Cardiac fibroblast (primary cell): ENCODE measurements around the gene CFAP61.
A peak's percentile ranks its signal among the peaks of the same experiment; 100 is the strongest.

Experiments
- DNase-seq, 2 donors: peaks; one replicate each; pipeline versions ENCODE4 v3.0.0 to v3.0.0-alpha.2; 2010; ENCODE audit warnings: low read depth in 2 of 2
- H3K4me3 ChIP-seq, 2 donors: replicated peaks in 1 of 2; 1 replicate in 1 of 2; 2 replicates in 1 of 2; pipeline ENCODE4 v1.5.1; 2011; ENCODE audit warnings: low read depth in 2 of 2, low read length in 2 of 2, mild to moderate bottlenecking in 2 of 2, moderate library complexity in 1 of 2
- TF ChIP-seq, protein P1 (sequence below): IDR thresholded peaks from one replicate; pipeline ENCODE4 v1.5.1; 2011; ENCODE audit warnings: low read depth, mild to moderate bottlenecking, low read length, inconsistent platforms

Gene CFAP61

DNA sequence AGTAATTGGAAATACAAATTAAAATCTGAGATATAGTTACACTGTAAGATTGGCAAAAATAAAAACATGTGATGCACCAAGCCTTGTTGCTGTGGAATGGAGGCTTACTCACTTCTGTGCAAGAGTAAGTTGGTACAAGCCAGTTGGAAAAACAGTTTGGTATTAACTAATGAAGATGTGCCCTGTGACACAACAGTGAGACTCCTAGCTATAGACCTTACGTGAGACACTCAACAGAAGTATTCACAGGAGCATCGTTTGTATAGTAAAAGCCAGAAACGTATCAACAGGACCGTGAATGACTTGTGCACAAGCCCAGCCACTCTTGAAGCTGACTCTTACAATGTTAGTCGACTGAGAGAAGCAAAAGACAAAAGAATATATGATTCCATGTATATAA lies 20.5 kb upstream of the CFAP61 start:
- DNase-seq: no peak
- no peak overlapping the region for H3K4me3 ChIP-seq
- TF ChIP-seq, protein P1, sequence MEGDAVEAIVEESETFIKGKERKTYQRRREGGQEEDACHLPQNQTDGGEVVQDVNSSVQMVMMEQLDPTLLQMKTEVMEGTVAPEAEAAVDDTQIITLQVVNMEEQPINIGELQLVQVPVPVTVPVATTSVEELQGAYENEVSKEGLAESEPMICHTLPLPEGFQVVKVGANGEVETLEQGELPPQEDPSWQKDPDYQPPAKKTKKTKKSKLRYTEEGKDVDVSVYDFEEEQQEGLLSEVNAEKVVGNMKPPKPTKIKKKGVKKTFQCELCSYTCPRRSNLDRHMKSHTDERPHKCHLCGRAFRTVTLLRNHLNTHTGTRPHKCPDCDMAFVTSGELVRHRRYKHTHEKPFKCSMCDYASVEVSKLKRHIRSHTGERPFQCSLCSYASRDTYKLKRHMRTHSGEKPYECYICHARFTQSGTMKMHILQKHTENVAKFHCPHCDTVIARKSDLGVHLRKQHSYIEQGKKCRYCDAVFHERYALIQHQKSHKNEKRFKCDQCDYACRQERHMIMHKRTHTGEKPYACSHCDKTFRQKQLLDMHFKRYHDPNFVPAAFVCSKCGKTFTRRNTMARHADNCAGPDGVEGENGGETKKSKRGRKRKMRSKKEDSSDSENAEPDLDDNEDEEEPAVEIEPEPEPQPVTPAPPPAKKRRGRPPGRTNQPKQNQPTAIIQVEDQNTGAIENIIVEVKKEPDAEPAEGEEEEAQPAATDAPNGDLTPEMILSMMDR: no peak

GRCh38 chr20:20034486-20034885 lies 17.8 kb upstream of the CFAP61 start:
- no peak overlapping the region for H3K4me3 ChIP-seq
- TF ChIP-seq, protein P1: no peak
- DNase-seq: peak in 1 of 2 donors; percentile 29

DNA sequence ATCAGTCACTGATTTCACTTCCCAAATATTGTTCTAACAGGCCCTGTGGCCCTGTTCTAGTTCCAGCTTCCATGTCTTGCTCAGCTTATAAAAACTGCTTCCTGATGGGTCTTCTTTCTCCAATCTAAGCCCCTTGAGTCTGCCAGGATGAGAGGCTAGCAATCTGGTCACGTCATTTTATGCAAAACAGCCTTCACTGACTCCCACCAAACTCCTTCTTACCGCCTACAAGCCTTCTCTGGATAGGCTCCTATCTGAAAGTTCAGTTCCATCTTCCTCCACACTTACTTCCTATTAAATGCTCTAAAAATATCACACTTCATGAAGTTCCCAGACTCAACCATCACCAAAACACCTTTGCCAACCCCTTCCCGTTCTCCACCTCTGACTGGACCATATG lies 15.6 kb upstream of the CFAP61 start:
- no peak for DNase-seq
- no peak overlapping the region for H3K4me3 ChIP-seq
- TF ChIP-seq, protein P1: no peak

DNA sequence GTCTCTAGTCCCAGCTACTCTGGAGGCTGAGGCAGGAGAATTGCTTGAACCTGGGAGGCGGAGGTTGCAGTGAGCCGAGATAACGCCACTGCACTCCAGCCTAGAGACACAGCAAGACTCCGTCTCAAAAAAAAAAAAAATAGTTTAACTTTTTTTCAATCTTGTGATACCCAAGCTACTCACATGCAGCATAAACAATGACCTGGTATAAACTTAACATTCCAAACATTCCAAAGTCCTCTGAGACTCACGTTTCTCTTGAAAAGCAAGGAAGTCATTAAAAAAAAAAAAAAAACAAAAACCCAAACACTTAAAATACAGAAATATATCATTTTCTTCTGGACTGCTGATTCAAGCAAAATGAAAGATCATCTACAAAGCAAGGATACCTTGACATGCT lies 14.4 kb upstream of the CFAP61 start:
- DNase-seq: peak; percentile 55 to 65
- TF ChIP-seq, protein P1: no peak

DNA sequence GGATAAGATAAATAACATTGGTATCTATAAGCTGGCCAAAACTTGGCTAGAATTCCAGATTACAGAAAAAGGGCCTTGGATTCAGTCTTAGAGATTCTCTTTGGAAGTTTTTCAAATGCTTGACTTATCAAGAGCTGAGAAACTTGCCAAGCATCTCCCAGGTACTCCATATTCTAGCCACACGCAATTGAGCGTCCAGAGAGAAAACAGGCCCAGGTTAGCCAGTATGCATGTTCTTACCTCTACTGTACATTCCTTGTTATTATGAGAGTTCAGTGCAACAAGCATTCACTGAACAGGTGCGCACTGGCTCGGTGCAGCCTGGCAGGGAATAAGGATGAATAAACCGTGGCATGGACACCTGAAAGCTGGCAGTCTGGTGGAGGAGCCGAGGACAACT lies 13.7 kb upstream of the CFAP61 start:
- H3K4me3 ChIP-seq: no peak overlapping the region
- no peak for DNase-seq
- TF ChIP-seq, protein P1: no peak

More for the DNA sequence above, 14.4 kb upstream of the CFAP61 start:
- H3K4me3 ChIP-seq: no peak overlapping the region

- TF ChIP-seq, protein P1: no peak
- DNase-seq: no peak
- H3K4me3 ChIP-seq: no peak overlapping the region
These were observed 12.5 kb upstream of the CFAP61 start for GRCh38 chr20:20039752-20040387.

DNA sequence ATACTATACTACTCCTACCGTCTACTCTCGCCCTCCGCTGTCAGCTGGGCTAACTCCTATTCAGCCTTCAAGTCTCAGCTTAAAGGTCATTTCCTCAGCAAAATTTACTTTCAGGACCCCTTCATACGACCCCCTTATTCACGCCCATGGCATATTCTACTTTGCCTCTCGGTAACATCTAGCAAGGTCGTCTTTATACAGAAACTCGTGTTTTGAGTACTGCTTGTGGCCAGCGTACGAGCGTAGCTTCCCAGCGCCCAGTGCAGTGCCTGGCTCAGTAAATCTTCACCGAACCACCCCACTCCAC lies 612 bp upstream of the CFAP61 start:
- peak overlapping the region; percentile 84 to 98 for H3K4me3 ChIP-seq
- TF ChIP-seq, protein P1: no peak
- no peak for DNase-seq
